Activated T-helper 17 cell treated with anti-CD3 and anti-CD28 coated beads, Interleukin-2, amount 50 U/mL, for 72 hours (primary cell): Measurements from ENCODE around the gene FJX1. TPM values are rescaled to one million over a fixed set of nuclear protein-coding genes. Genes with fewer than 3 reads are reported as not detected.

Source experiments
- ATAC-seq: fragments of 150-1000 bp; cut with Tn5 transposase; replicated peaks from 2 replicates; pipeline ENCODE4 v1.10.0; 2021; ENCODE audit warnings: mild to moderate bottlenecking, moderate library complexity
- H3K27ac Mint-ChIP-seq: one replicate; pipeline ENCODE4 v1.8.0; 2022; ENCODE audit warnings: mixed read lengths
- H3K27me3 Mint-ChIP-seq: one replicate; pipeline ENCODE4 v1.8.0; 2022; ENCODE audit warnings: mixed read lengths
- H3K36me3 Mint-ChIP-seq: one replicate; pipeline ENCODE4 v1.8.0; 2022; ENCODE audit warnings: low read depth, mild to moderate bottlenecking, mixed read lengths
- H3K4me1 Mint-ChIP-seq: one replicate; pipeline ENCODE4 v1.8.0; 2022; ENCODE audit warnings: mixed read lengths
- H3K4me3 Mint-ChIP-seq: one replicate; pipeline ENCODE4 v1.8.0; 2022; ENCODE audit warnings: mild to moderate bottlenecking, mixed read lengths
- H3K9me3 Mint-ChIP-seq: one replicate; pipeline ENCODE4 v1.8.0; 2022; ENCODE audit warnings: mixed read lengths
- total RNA-seq, 2 donors: library from RNA; stranded (reverse); gene quantifications; one replicate each; pipeline ENCODE4 v1.2.3, GENCODE V29; 2022

FJX1 gene
- total RNA-seq, 2 donors from 2014 or later: 0.21 to 0.48 TPM

DNA sequence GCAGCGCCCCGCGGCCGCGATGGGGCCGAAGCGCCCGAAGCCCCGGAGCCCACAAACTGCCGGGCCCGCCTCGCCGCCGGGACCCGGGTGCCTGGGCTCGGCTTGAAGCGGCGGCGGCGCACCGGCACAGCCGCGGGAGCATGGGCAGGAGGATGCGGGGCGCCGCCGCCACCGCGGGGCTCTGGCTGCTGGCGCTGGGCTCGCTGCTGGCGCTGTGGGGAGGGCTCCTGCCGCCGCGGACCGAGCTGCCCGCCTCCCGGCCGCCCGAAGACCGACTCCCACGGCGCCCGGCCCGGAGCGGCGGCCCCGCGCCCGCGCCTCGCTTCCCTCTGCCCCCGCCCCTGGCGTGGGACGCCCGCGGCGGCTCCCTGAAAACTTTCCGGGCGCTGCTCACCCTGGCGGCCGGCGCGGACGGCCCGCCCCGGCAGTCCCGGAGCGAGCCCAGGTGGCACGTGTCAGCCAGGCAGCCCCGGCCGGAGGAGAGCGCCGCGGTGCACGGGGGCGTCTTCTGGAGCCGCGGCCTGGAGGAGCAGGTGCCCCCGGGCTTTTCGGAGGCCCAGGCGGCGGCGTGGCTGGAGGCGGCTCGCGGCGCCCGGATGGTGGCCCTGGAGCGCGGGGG is 346 bp downstream of the FJX1 start:
- H3K4me3 Mint-ChIP-seq: no peak overlapping the region
- H3K36me3 Mint-ChIP-seq: peaks cover 4% of the 10 kb centered on the region
- H3K4me1 Mint-ChIP-seq: no peaks in the 10 kb centered on the region
- ATAC-seq: peak; percentile 48
- peaks cover 42% of the 10 kb centered on the region for H3K27me3 Mint-ChIP-seq
- H3K27ac Mint-ChIP-seq: no peak overlapping the region
- no peaks in the 10 kb centered on the region for H3K9me3 Mint-ChIP-seq

DNA sequence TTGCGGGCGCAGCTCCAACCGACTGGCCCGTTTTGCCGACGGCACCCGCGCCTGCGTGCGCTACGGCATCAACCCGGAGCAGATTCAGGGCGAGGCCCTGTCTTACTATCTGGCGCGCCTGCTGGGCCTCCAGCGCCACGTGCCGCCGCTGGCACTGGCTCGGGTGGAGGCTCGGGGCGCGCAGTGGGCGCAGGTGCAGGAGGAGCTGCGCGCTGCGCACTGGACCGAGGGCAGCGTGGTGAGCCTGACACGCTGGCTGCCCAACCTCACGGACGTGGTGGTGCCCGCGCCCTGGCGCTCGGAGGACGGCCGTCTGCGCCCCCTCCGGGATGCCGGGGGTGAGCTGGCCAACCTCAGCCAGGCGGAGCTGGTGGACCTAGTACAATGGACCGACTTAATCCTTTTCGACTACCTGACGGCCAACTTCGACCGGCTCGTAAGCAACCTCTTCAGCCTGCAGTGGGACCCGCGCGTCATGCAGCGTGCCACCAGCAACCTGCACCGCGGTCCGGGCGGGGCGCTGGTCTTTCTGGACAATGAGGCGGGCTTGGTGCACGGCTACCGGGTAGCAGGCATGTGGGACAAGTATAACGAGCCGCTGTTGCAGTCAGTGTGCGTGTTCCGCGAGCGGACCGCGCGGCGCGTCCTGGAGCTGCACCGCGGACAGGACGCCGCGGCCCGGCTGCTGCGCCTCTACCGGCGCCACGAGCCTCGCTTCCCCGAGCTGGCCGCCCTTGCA is 1.0 kb downstream of the FJX1 start:
- ATAC-seq: peak; percentile 31
- H3K27me3 Mint-ChIP-seq: peaks cover 42% of the 10 kb centered on the region
- H3K4me3 Mint-ChIP-seq: peak overlapping the region; percentile 47

DNA sequence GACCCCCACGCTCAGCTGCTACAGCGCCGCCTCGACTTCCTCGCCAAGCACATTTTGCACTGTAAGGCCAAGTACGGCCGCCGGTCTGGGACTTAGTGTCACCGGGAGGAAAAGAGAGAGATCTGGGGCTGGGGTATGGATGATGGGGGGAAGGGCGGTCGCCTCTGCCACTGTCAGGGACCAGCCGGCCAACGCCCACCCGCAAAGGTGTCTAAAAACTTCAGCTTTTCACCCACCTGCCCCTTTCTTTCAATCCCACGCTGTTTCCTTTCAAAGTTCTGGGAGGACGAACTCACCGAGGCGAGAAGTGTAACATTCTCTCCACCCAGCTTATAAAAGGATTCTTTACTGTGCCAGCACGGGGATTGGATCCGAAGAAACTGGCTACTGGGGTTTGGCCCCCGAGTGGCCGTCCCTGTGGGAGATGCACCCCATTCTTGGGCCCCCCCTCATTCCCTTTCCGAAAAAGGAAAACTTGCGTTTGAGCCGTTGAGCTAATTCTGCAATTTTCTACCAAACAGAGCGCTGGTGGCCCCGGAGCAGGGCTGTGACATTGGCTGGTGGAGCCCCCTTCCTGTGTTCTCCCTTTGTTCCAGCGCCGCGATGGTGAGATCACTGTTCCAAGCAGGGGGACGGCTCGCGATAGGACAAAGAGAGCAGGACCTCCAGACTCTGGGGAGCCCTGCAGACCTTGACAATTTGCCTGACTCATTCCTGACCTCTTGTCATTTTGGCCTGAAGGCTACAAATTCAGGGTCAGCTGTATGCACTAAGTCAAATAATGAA is 1.8 kb downstream of the FJX1 start:
- Mint-ChIP-seq H3K9me3 (no peaks in the 10 kb centered on the region), H3K27me3 (peaks cover 41% of the 10 kb centered on the region), H3K36me3 (peaks cover 4% of the 10 kb centered on the region), H3K27ac (no peak overlapping the region), H3K4me3 (peak overlapping the region; percentile 47), H3K4me1 (no peaks in the 10 kb centered on the region)
- no peak for ATAC-seq

More for the DNA sequence above, 1.0 kb downstream of the FJX1 start:
- Mint-ChIP-seq H3K36me3 (peaks cover 4% of the 10 kb centered on the region), H3K27ac (no peak overlapping the region), H3K9me3 (no peaks in the 10 kb centered on the region), H3K4me1 (no peaks in the 10 kb centered on the region)

DNA sequence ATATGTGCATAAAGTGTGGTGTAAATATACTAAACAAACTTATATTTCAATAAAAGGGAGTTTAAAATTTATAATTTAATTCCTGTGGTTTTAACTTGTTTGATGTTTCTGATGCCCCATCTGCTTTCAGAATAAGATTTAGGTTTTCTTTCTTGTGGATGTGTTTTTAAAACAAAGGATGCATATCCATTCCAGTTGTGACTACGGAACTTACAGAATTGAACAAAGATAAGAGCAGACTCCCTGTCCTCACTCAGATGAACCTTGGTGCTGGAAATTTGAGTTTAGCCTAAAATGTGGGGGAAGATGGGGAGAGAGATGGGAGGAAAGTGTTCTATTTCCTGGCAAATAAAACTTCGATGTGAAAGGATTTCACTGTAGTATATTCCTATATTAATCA is 2.5 kb downstream of the FJX1 start:
- Mint-ChIP-seq H3K4me1 (no peaks in the 10 kb centered on the region), H3K27me3 (peaks cover 41% of the 10 kb centered on the region), H3K36me3 (peaks cover 4% of the 10 kb centered on the region), H3K4me3 (no peak overlapping the region), H3K27ac (no peak overlapping the region), H3K9me3 (no peaks in the 10 kb centered on the region)
- no peak for ATAC-seq

DNA sequence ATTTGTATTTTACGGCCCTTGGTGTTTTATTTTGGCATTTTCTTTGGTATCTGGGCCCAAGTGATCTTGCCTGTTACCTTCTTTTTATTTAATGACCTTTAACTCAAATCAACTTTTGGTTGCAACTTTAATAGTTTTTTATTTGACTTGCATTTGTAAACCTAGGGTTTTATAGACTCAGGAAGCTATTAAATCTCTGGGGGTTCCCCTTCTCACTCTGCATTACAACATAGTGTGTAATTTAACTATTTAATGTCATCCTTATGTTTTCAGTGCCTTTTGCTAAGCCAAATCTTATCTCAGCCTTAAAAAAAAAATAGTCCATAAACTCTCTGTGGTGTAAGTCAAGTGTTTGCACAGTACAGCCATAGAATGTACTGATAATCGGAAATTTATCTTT is 3.4 kb downstream of the FJX1 start:
- ATAC-seq: no peak
- H3K27me3 Mint-ChIP-seq: peaks cover 46% of the 10 kb centered on the region
- no peak overlapping the region for H3K27ac Mint-ChIP-seq
- H3K9me3 Mint-ChIP-seq: no peaks in the 10 kb centered on the region
- no peaks in the 10 kb centered on the region for H3K4me1 Mint-ChIP-seq
- H3K36me3 Mint-ChIP-seq: peaks cover 4% of the 10 kb centered on the region
- H3K4me3 Mint-ChIP-seq: no peak overlapping the region

DNA sequence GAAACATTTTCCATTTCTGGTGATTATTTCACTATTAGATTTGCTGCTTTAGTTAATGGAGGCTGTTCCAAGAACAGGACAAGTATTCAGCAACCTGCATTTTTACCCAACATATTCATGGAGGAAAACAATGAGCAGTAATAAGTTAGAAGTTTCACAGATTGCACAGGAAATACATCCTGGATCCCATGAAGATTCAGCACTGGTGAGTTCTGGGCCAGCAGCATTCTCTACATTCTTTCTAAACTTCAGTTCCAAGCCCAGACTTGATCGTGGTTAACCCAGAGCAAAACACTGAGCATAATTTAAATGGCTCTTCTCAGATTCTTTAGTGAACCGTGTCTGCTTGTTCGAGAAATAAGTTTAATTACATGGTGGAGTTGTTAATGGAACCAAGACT is 3.8 kb downstream of the FJX1 start:
- H3K36me3 Mint-ChIP-seq: peaks cover 4% of the 10 kb centered on the region
- H3K4me1 Mint-ChIP-seq: no peaks in the 10 kb centered on the region
- no peak for ATAC-seq
- H3K27me3 Mint-ChIP-seq: peaks cover 44% of the 10 kb centered on the region
- no peaks in the 10 kb centered on the region for H3K9me3 Mint-ChIP-seq
- no peak overlapping the region for H3K4me3 Mint-ChIP-seq
- H3K27ac Mint-ChIP-seq: no peak overlapping the region

DNA sequence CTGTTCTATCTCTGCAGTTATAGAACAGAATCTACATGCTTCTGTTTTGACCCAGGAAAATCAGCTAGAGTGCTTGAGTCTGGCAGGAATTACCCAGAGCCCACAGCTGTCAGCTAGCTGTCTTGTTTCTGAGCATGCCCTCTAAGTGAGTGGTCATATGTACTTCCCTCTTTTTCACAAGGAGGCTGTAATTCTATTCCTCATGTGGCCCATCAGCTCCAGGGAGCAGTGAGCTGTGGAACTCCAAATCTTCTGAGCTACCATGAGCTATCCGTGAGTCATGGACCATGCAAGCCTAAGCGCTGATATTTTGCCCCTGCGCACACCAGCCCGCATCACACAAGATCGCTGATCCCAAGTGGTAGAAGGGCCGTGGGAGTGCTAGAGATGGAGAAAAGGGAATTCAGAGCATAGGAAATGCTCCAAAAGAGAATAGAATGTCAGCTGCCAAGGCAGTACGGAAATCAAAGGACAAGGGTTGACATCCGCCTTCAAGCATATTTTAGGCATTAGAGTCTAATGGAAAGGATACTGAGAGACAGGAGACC is 5.4 kb downstream of the FJX1 start:
- Mint-ChIP-seq H3K27me3 (peaks cover 44% of the 10 kb centered on the region), H3K36me3 (no peaks in the 10 kb centered on the region)

DNA sequence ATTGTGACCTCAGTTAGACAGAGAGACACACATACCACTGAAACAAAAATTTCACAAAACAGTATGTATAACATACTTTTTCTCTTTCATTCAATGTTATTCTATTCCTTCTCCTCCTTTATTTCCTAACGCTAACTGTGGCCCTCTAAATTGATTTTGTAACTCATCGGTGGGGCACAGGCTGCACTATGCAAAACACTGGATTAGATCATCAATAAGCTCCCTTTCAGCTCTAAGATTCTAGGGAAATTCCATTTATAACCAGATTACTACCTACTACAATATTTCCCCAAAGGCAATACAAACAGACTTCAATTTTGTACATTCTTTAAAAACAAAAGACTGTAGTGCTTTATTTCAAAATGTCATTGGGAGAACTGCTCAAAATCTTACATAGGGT is 6.1 kb downstream of the FJX1 start:
- no peaks in the 10 kb centered on the region for H3K4me1 Mint-ChIP-seq
- H3K27ac Mint-ChIP-seq: no peak overlapping the region
- H3K36me3 Mint-ChIP-seq: no peaks in the 10 kb centered on the region
- no peak for ATAC-seq
- H3K4me3 Mint-ChIP-seq: no peak overlapping the region
- H3K9me3 Mint-ChIP-seq: no peaks in the 10 kb centered on the region
- peaks cover 48% of the 10 kb centered on the region for H3K27me3 Mint-ChIP-seq

More for the DNA sequence above, 5.4 kb downstream of the FJX1 start:
- H3K4me1 Mint-ChIP-seq: no peaks in the 10 kb centered on the region
- no peak for ATAC-seq
- H3K9me3 Mint-ChIP-seq: no peaks in the 10 kb centered on the region
- H3K4me3 Mint-ChIP-seq: no peak overlapping the region
- H3K27ac Mint-ChIP-seq: no peak overlapping the region

DNA sequence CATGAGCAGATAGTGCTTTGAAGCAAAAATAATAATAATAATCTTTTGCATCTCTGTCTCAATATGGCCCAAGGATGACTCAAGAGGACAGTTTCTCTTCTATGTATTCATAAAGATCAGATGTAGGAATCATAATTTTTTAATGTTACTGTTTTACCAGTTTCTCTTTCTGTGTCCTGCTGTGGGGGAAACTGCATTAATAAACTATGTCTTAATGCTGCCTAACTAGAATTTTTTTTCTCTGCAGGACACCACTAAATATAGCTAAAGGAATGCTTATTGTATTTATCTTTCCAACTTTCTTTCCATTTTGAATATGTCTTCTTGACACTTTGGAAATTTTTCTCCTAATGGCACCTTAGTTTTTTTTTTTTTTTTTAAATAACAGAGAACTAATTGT is 6.5 kb downstream of the FJX1 start:
- no peak overlapping the region for H3K4me3 Mint-ChIP-seq
- H3K27ac Mint-ChIP-seq: no peak overlapping the region
- peaks cover 48% of the 10 kb centered on the region for H3K27me3 Mint-ChIP-seq
- no peak for ATAC-seq
- no peaks in the 10 kb centered on the region for H3K36me3 Mint-ChIP-seq
- H3K9me3 Mint-ChIP-seq: no peaks in the 10 kb centered on the region
- H3K4me1 Mint-ChIP-seq: no peaks in the 10 kb centered on the region

DNA sequence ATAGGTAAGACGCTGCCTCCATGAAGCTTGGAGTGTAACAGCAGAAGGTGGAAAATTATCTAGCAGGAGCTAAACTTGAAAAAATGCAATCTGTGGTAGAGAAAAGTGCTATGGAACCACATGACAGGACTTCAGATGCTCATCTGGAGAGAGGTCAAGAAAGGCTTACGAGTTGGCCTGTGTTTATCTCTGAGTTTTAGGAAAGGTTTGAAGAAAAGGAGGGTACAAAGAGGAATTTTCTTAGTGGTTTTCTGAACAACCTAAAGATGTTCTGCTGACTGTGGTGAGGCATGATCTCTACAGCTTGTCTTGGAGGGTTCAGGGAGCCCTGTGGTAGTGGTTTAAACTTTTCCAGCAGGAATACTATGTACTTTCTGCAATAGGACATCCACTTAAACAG is 8.2 kb downstream of the FJX1 start:
- H3K4me1 Mint-ChIP-seq: no peaks in the 10 kb centered on the region
- no peaks in the 10 kb centered on the region for H3K9me3 Mint-ChIP-seq
- no peak overlapping the region for H3K4me3 Mint-ChIP-seq
- H3K27ac Mint-ChIP-seq: no peak overlapping the region
- no peaks in the 10 kb centered on the region for H3K36me3 Mint-ChIP-seq
- peaks cover 53% of the 10 kb centered on the region for H3K27me3 Mint-ChIP-seq
- no peak for ATAC-seq

DNA sequence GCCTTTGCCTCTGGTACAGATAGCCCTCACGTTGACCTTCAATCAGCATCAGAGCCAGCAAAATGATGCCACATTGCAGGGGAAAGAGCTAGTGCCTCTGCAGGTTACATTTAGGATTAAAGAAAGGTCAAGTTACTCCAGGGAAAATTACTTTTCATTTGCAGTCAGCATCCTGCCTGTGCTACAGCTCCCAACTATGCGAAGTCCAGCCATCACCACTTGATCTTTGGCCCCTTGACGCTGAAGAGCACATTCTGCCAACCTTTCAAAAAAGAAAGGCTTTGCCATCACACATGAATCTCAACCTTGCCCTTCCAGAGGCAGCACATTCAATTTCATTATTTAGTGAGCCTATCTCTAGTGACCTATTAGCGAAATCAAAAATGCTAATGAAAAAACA is 11.3 kb downstream of the FJX1 start:
- Mint-ChIP-seq H3K36me3 (no peaks in the 10 kb centered on the region), H3K27ac (no peak overlapping the region), H3K4me1 (no peaks in the 10 kb centered on the region), H3K9me3 (no peaks in the 10 kb centered on the region), H3K4me3 (no peak overlapping the region), H3K27me3 (peaks cover 49% of the 10 kb centered on the region)
- ATAC-seq: no peak

DNA sequence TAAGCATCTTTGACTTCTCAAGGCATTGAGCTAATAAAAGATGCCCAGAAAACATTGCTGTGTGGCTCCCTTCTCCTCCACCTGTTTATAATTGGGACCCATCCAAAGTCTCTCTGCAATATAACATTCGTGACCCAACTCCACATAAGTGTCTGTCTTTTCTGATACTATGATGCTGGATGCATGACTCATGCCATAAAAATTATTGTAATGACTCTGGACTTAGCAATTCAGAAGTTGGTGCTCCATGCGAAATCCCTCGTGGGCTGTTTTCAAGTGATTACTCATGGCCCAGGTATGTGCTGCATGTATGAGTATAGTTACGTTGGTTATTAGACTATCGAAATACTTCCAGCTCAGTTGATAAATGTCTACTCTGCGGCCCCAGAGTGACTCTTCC is 11.7 kb downstream of the FJX1 start:
- H3K9me3 Mint-ChIP-seq: no peaks in the 10 kb centered on the region
- H3K4me3 Mint-ChIP-seq: no peak overlapping the region
- no peak overlapping the region for H3K27ac Mint-ChIP-seq
- H3K27me3 Mint-ChIP-seq: peaks cover 49% of the 10 kb centered on the region
- no peaks in the 10 kb centered on the region for H3K4me1 Mint-ChIP-seq
- no peaks in the 10 kb centered on the region for H3K36me3 Mint-ChIP-seq
- peak; percentile 18 for ATAC-seq

DNA sequence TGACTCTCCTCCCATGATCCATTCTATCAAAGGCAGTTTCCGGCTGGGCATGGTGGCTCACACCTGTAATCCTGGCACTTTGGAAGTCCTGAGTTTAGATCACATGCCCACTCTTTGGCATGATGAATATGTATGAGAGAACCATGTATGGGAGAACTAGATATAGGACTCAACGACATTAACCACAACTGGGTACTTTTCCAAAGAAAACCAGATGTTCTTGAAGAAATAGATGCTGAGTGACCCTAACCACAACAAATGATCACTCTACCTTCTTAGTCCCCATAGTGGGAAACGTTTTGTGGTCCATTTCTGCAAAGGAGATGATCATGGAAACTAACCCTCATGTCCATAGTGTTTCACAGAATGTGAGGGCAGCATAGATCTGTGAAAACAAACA is 13.6 kb downstream of the FJX1 start:
- H3K4me3 Mint-ChIP-seq: no peak overlapping the region
- no peaks in the 10 kb centered on the region for H3K36me3 Mint-ChIP-seq
- ATAC-seq: no peak
- H3K9me3 Mint-ChIP-seq: no peaks in the 10 kb centered on the region
- H3K27ac Mint-ChIP-seq: no peak overlapping the region
- H3K4me1 Mint-ChIP-seq: no peaks in the 10 kb centered on the region
- H3K27me3 Mint-ChIP-seq: peaks cover 51% of the 10 kb centered on the region

DNA sequence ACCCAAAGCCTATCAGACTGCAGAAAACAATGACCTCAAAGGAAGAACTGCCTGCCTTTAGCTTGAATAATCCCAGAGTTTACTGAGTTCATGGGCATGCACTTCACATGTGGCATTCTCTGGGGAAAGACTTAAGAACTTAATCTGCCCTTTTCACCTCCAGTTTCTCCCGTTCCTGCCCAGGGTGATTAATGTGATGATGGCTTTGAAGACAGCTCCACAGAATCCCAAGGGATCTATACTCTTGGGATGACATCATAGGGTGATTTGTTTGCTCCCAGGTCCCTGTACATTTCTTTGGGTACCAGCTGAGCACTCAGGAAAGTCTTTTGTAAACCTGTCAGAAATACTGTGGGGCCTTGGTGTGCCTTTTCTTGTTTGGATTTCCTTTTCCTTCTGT is 14.0 kb downstream of the FJX1 start:
- no peaks in the 10 kb centered on the region for H3K4me1 Mint-ChIP-seq
- peaks cover 52% of the 10 kb centered on the region for H3K27me3 Mint-ChIP-seq
- no peak for ATAC-seq
- no peaks in the 10 kb centered on the region for H3K36me3 Mint-ChIP-seq
- H3K4me3 Mint-ChIP-seq: no peak overlapping the region
- H3K27ac Mint-ChIP-seq: no peak overlapping the region
- H3K9me3 Mint-ChIP-seq: no peaks in the 10 kb centered on the region
